Tibial nerve (tissue), 4 donors: ENCODE results near the gene SLC25A52. TPM values are rescaled to one million over a fixed set of nuclear protein-coding genes. Genes with fewer than 3 reads are reported as not detected.
A peak's percentile ranks its signal among the peaks of the same experiment; 100 is the strongest.

Experiments
- DNase-seq, 2 donors: peaks; one replicate each; pipeline ENCODE4 v3.0.0-alpha.2; 2019; ENCODE audit warnings: low spot score in 2 of 2
- H3K27ac ChIP-seq, 4 donors: fragments of 200-600 bp; sonication (generic) in 3 of 4; one replicate each; pipeline ENCODE4 v1.5.1; 2017 to 2019; ENCODE audit warnings: mild to moderate bottlenecking in 1 of 4
- H3K27me3 ChIP-seq, 2 donors: fragments of 200-600 bp; sonication (generic) in 1 of 2; one replicate each; pipeline versions ENCODE4 v1.5.1 to v1.6.0; 2017 to 2019
- H3K36me3 ChIP-seq, 3 donors: fragments of 200-600 bp; sonication (generic); one replicate each; pipeline ENCODE4 v1.5.1; 2018 to 2019
- H3K4me1 ChIP-seq, 4 donors: fragments of 200-600 bp; sonication (generic) in 3 of 4; one replicate each; pipeline ENCODE4 v1.5.1; 2017 to 2019
- H3K4me3 ChIP-seq, 4 donors: fragments of 200-600 bp; sonication (generic) in 3 of 4; one replicate each; pipeline ENCODE4 v1.5.1; 2017 to 2019; ENCODE audit warnings: mild to moderate bottlenecking in 1 of 4, moderate library complexity in 1 of 4
- H3K9me3 ChIP-seq, 4 donors: fragments of 200-600 bp; sonication (generic) in 3 of 4; one replicate each; pipeline ENCODE4 v1.5.1; 2017 to 2019
- CTCF ChIP-seq, 5 experiments: fragments of 200-600 bp in 3 of 5; fragments of 450-650 bp in 2 of 5; sonication (generic) in 3 of 5; IDR thresholded peaks; one replicate each; pipeline ENCODE4 v1.5.1; 2016 to 2019; ENCODE audit warnings: antibody characterized with exemption in 5 of 5, mild to moderate bottlenecking in 3 of 5, moderate library complexity in 2 of 5
- EP300 ChIP-seq, 2 donors: sonication (generic); formaldehyde crosslinking; IDR thresholded peaks; one replicate each; pipeline ENCODE4 v1.6.1; 2017; ENCODE audit warnings: antibody characterized with exemption in 2 of 2, mild to moderate bottlenecking in 1 of 2
- POLR2A ChIP-seq, 2 donors: fragments of 450-650 bp; IDR thresholded peaks; one replicate each; pipeline ENCODE4 v1.6.1; 2017; ENCODE audit warnings: antibody characterized with exemption in 2 of 2, mild to moderate bottlenecking in 2 of 2, moderate library complexity in 2 of 2
- WGBS, 2 donors: methylation state at CpG; one replicate each; pipeline ENCODE4 v1.1.5; 2018; 5-methylcytosine and 5-hydroxymethylcytosine counted together
- total RNA-seq, 4 donors: library from RNA; depleted of rRNA; stranded (reverse); fragments of >200 nt; gene quantifications; one replicate each; pipeline ENCODE4 v1.1.0, GENCODE V29; 2016

Gene SLC25A52
- total RNA-seq, 4 donors from 2014 or later, result not detected

GRCh38 chr18:31741097-31741735, 19.5 kb downstream of the SLC25A52 start:
- TF ChIP-seq POLR2A (IDR thresholded peaks at IDR 0.05), result no peak
- peak; percentile 67 to 92 (median 74) for TF ChIP-seq CTCF (IDR thresholded peaks at IDR 0.05)
- Histone ChIP-seq H3K36me3 (no peaks in the 10 kb centered on the region), H3K27ac (no peak overlapping the region), H3K27me3 (no peaks in the 10 kb centered on the region), H3K4me3 (no peak overlapping the region), H3K4me1 (no peaks in the 10 kb centered on the region), H3K9me3 (no peaks in the 10 kb centered on the region)
- DNase-seq, result peak; percentile 47 to 85
- 62 to 65% methylated on average over 4 of the region's 4 CpGs for WGBS, 2 donors

GRCh38 chr18:31740180-31740579, 20.5 kb downstream of the SLC25A52 start:
- H3K27me3 ChIP-seq, result no peaks in the 10 kb centered on the region
- no peak for TF ChIP-seq POLR2A (IDR thresholded peaks at IDR 0.05)
- no peak for TF ChIP-seq CTCF (IDR thresholded peaks at IDR 0.05)
- no peak for TF ChIP-seq EP300 (IDR thresholded peaks at IDR 0.05)
- no peaks in the 10 kb centered on the region for H3K36me3 ChIP-seq
- WGBS, 2 donors, result 81 to 85% methylated on average over 9 of the region's 9 CpGs
- H3K4me3 ChIP-seq, result no peak overlapping the region
- no peaks in the 10 kb centered on the region for H3K9me3 ChIP-seq
- DNase-seq, result no peak
- no peaks in the 10 kb centered on the region for H3K4me1 ChIP-seq
- H3K27ac ChIP-seq, result no peak overlapping the region

- H3K36me3 ChIP-seq, result no peaks in the 10 kb centered on the region
- H3K9me3 ChIP-seq, result no peaks in the 10 kb centered on the region
- TF ChIP-seq POLR2A (IDR thresholded peaks at IDR 0.05), result no peak
- TF ChIP-seq EP300 (IDR thresholded peaks at IDR 0.05), result no peak
- no peak for TF ChIP-seq CTCF (IDR thresholded peaks at IDR 0.05)
- DNase-seq, result no peak
- no peaks in the 10 kb centered on the region for H3K27me3 ChIP-seq
- no peak overlapping the region for H3K27ac ChIP-seq
- no peaks in the 10 kb centered on the region for H3K4me1 ChIP-seq
- H3K4me3 ChIP-seq, result no peak overlapping the region
- 82 to 88% methylated on average over 3 of the region's 3 CpGs for WGBS, 2 donors
These were observed 21.0 kb downstream of the SLC25A52 start for GRCh38 chr18:31739651-31740050.

GRCh38 chr18:31738460-31739407, 21.9 kb downstream of the SLC25A52 start:
- H3K4me3 ChIP-seq, result no peak overlapping the region
- no peaks in the 10 kb centered on the region for H3K36me3 ChIP-seq
- no peaks in the 10 kb centered on the region for H3K4me1 ChIP-seq
- no peak overlapping the region for H3K27ac ChIP-seq
- 90 to 94% methylated on average over 11 of the region's 11 CpGs for WGBS, 2 donors
- H3K9me3 ChIP-seq, result no peaks in the 10 kb centered on the region
- TF ChIP-seq POLR2A (IDR thresholded peaks at IDR 0.05), result no peak
- TF ChIP-seq CTCF (IDR thresholded peaks at IDR 0.05), result no peak
- TF ChIP-seq EP300 (IDR thresholded peaks at IDR 0.05), result no peak
- H3K27me3 ChIP-seq, result no peaks in the 10 kb centered on the region
- DNase-seq, result no peak

- H3K4me3 ChIP-seq, result no peak overlapping the region
- no peaks in the 10 kb centered on the region for H3K36me3 ChIP-seq
- no peaks in the 10 kb centered on the region for H3K4me1 ChIP-seq
- no peak for DNase-seq
- TF ChIP-seq CTCF (IDR thresholded peaks at IDR 0.05) (no peak), POLR2A (IDR thresholded peaks at IDR 0.05) (no peak), EP300 (IDR thresholded peaks at IDR 0.05) (no peak)
- no peaks in the 10 kb centered on the region for H3K9me3 ChIP-seq
- no peaks in the 10 kb centered on the region for H3K27me3 ChIP-seq
- no peak overlapping the region for H3K27ac ChIP-seq
- WGBS, 2 donors, result 53 to 75% methylated on average over 2 of the region's 2 CpGs
These were observed 24.1 kb downstream of the SLC25A52 start for GRCh38 chr18:31736630-31737029.
